HL-60 (cell line): ENCODE measurements around the gene NDRG4.

Experiments
- DNase-seq, 2 experiments: peaks; one replicate each; pipeline ENCODE4 v3.0.0-alpha.2; 2010 to 2020; ENCODE audit warnings: low read depth in 1 of 2, low spot score in 1 of 2
- H3K27ac ChIP-seq: fragments of 250-450 bp; sonication (Bioruptor Pico); replicated peaks from 2 replicates; pipeline ENCODE4 v1.5.1; 2020; ENCODE audit warnings: mild to moderate bottlenecking, moderate library complexity
- H3K27me3 ChIP-seq: fragments of 250-450 bp; sonication (Bioruptor Pico); 2 replicates; pipeline ENCODE4 v1.5.1; 2021; ENCODE audit warnings: mild to moderate bottlenecking, moderate library complexity; ENCODE audit not compliant: insufficient read depth, poor library complexity, severe bottlenecking
- H3K4me3 ChIP-seq: replicated peaks from 2 replicates; pipeline ENCODE4 v1.5.1; 2011; ENCODE audit warnings: mild to moderate bottlenecking, control low read depth, low read length; ENCODE audit not compliant: insufficient read depth
- CTCF ChIP-seq: IDR thresholded peaks from one replicate; pipeline ENCODE4 v1.5.1; 2011; ENCODE audit warnings: low read length, control low read depth, inconsistent platforms; ENCODE audit not compliant: insufficient read depth
- GABPA ChIP-seq: IDR thresholded peaks from 2 replicates; pipeline ENCODE4 v1.6.1; 2012; ENCODE audit warnings: low read depth
- POLR2AphosphoS5 ChIP-seq: IDR thresholded peaks from 2 replicates; pipeline ENCODE4 v1.6.1; 2012; ENCODE audit warnings: low read depth
- REST ChIP-seq: IDR thresholded peaks from 2 replicates; pipeline ENCODE4 v1.6.1; 2012; ENCODE audit warnings: low read depth; ENCODE audit not compliant: insufficient replicate concordance
- SPI1 ChIP-seq: IDR thresholded peaks from 2 replicates; pipeline ENCODE4 v1.6.1; 2012; ENCODE audit warnings: low read depth, mild to moderate bottlenecking, borderline replicate concordance

NDRG4 gene

GRCh38 chr16:58472827-58473226, 27.1 kb upstream of the NDRG4 start:
- Histone ChIP-seq H3K27ac (no peak overlapping the region), H3K4me3 (no peak overlapping the region), H3K27me3 (peaks cover 11% of the 10 kb centered on the region)
- DNase-seq = no peak
- TF ChIP-seq POLR2AphosphoS5 = no peak
- TF ChIP-seq REST = no peak

GRCh38 chr16:58474296-58474695, 25.6 kb upstream of the NDRG4 start:
- Histone ChIP-seq H3K27ac (no peak overlapping the region), H3K27me3 (peaks cover 8% of the 10 kb centered on the region), H3K4me3 (no peak overlapping the region)
- no peak for TF ChIP-seq SPI1
- no peak for TF ChIP-seq CTCF
- TF ChIP-seq POLR2AphosphoS5 = no peak
- TF ChIP-seq REST = no peak
- no peak for TF ChIP-seq GABPA
- DNase-seq = no peak

DNA sequence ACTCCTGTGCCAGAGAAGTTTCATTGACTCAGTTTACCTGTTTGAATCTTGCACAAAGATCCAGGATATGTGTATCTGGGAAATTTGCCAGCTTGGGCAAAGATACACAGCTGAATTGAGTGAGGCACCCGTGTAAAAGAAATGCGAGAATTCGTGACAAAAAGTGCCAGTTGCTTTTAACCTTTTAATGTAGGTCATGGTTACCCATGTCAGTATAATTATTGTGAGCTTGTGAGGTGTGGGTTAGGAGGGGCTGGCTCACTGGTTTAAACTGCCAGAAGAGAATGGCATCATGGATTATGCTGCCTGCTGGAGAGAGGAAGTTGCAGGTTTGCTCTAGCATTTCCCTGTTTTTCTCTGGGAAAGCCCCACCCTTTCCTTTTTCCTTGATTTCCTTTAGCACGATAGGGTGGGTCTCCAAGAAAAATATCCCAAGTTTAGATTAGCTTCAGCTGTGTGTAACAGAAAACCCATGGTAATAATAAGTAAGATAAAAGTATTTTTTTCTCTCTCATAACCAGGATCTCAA, 24.8 kb upstream of the NDRG4 start:
- Histone ChIP-seq H3K4me3 (no peak overlapping the region), H3K27me3 (peaks cover 3% of the 10 kb centered on the region), H3K27ac (no peak overlapping the region)
- TF ChIP-seq GABPA (no peak), POLR2AphosphoS5 (no peak), SPI1 (no peak), REST (no peak), CTCF (no peak)
- DNase-seq = no peak

DNA sequence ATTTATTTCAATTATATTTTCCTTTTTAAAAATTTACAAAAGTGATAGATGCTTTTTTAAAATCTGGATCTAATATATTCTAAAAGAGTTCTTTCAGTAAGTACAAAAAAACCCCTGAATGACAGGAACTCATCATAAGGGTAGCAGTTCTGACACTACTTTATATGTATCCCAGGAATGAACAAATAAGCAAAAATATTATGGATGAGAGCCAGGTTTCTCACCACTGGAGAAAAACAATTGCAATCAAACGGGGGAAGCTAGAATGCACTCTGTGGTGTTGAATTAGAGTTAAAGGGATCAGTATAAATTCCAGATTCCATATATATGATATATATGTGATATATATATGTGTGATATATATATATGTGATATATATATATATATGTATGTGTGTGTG, 23.2 kb upstream of the NDRG4 start:
- no peak for DNase-seq
- Histone ChIP-seq H3K4me3 (no peak overlapping the region), H3K27ac (no peak overlapping the region), H3K27me3 (no peaks in the 10 kb centered on the region)
- TF ChIP-seq REST = no peak
- no peak for TF ChIP-seq SPI1
- no peak for TF ChIP-seq POLR2AphosphoS5
- TF ChIP-seq GABPA = no peak
- TF ChIP-seq CTCF = no peak
